Measurements from ENCODE around the gene TIAM2.
A peak's percentile ranks its signal among the peaks of the same experiment; 100 is the strongest.

The TIAM2 gene

DNA sequence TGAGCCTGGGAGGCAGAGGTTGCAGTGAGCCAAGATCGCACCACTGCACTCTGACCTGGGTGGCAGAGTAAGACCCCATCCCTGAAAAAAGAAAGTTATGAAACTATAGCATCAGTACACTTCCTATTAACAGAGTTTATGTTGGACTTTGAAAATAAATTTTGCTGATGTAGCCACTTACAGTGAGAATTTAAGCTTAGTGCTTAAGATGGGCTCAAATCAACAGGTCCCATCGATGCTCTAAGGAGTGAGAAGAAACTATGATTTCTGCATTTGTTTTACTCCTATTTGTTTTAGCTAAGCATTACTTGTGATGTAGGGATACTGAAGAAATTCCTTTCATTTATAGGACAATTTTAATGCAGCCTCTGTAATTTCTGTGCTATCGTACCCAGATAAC lies 175.4 kb downstream of the TIAM2 start:
- TF ChIP-seq, protein P1, sequence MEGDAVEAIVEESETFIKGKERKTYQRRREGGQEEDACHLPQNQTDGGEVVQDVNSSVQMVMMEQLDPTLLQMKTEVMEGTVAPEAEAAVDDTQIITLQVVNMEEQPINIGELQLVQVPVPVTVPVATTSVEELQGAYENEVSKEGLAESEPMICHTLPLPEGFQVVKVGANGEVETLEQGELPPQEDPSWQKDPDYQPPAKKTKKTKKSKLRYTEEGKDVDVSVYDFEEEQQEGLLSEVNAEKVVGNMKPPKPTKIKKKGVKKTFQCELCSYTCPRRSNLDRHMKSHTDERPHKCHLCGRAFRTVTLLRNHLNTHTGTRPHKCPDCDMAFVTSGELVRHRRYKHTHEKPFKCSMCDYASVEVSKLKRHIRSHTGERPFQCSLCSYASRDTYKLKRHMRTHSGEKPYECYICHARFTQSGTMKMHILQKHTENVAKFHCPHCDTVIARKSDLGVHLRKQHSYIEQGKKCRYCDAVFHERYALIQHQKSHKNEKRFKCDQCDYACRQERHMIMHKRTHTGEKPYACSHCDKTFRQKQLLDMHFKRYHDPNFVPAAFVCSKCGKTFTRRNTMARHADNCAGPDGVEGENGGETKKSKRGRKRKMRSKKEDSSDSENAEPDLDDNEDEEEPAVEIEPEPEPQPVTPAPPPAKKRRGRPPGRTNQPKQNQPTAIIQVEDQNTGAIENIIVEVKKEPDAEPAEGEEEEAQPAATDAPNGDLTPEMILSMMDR (IDR thresholded peaks at IDR 0.05; ENCODE audit: low read depth, low read length): no peak
- in situ Hi-C loops (cut with HindIII; ENCODE audit: low sequenced_read_pairs): loop anchor here (10.0 kb wide), 1 partner anchor 236 kb away; no protein-coding TSS in a partner anchor
- no peak overlapping the region for H3K4me3 ChIP-seq (ENCODE audit: low read depth, low read length)
- no peak for DNase-seq (ENCODE audit: low read depth, low spot score)

DNA sequence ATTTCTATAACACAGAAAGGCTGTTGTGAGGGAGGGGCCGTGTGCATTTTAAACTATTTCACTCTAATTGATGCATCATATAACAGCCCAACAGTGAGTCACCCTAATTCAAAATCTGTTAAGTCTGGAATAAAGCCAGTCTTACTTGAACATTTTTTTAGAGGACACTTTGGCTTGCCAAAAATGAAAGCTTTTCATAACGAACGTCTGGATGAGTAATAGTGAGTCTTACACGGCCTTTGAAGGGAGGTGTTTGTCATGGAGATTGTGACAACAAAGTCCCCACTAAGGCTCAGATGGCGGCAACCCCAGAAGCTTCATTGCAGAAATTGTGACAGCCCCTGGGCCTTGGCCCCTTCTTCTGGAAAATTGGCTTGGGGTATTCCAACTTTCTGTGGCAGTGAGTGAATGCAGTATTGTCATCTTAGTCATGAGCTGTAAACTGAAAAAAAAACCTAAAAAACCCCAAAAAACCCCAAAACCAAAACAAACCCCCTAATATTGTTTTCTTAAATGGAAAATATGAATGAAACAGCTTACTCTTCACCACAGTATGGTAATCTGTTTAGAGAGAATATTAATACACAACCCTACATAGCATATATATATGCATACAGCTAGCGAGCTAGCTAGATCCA lies 176.1 kb downstream of the TIAM2 start:
- in situ Hi-C loops (cut with HindIII; ENCODE audit: low sequenced_read_pairs): loop anchor here (10.0 kb wide), 1 partner anchor 236 kb away; no protein-coding TSS in a partner anchor
- TF ChIP-seq, protein P1 (IDR thresholded peaks at IDR 0.05; ENCODE audit: low read depth, low read length): no peak
- peak; percentile 93 for DNase-seq (ENCODE audit: low read depth, low spot score)
- H3K4me3 ChIP-seq (ENCODE audit: low read depth, low read length): peak overlapping the region; percentile 3

DNA sequence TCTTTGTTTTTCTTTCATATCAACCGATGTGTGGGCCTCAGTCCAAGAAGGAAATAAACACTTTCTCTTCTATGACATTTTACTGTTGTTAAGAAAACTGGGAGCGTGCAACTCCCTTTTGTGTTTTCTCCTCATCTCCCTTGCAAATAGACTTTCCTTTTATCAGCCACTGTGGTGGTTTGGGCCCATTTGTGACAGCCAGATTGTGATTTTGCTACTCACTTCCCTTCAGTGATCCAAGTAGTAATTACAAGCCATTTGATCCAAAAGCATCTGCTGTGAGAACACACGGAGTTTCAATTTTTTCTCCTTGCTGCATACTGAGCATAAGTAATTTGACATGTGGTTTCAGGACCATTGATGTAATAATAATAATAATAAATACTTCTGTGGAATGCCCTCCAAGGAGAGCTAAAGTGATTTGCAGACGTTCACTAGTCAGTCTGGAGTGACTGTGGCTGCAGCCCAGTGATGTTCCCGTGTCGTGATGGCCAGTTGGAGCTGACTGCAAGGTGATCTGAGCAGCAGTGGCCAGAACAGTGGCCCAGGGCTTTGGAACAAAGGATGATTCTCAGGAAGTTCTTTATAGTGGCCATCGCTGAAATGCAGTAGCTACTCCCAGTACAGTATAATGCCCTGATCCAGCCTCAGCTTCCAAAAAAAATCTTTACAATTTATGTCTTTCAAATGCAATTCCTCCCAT lies 176.8 kb downstream of the TIAM2 start:
- peak; percentile 81 for DNase-seq (ENCODE audit: low read depth, low spot score)

DNA sequence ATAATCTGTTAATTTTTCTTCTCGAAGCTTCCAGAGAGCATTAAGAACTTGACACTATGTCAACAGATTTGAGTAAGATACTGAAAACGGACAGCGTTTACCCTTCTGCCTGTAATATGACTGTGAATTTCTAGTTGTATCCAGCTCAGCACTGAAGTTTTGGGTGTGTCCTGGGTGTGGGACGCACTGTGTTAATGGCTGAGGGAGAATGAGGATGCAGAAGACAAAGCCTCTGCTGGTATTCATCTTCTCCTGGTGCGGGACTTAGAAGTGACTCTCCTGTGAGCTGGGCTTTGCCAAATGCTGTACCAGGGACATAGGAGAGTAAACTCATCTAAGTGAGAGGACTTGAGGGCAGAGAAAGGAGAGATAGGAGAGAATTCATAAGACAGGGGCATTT lies 178.4 kb downstream of the TIAM2 start:
- no peak overlapping the region for H3K4me3 ChIP-seq (ENCODE audit: low read depth, low read length)
- in situ Hi-C loops (cut with HindIII; ENCODE audit: low sequenced_read_pairs): loop anchor here (10.0 kb wide), 1 partner anchor 239 kb away; no protein-coding TSS in a partner anchor
- no peak for DNase-seq (ENCODE audit: low read depth, low spot score)
- TF ChIP-seq, protein P1 (IDR thresholded peaks at IDR 0.05; ENCODE audit: low read depth, low read length): no peak

More for the DNA sequence above, 176.8 kb downstream of the TIAM2 start:
- in situ Hi-C loops (cut with HindIII; ENCODE audit: low sequenced_read_pairs): loop anchor here (10.0 kb wide), 1 partner anchor 237 kb away; no protein-coding TSS in a partner anchor
- no peak overlapping the region for H3K4me3 ChIP-seq (ENCODE audit: low read depth, low read length)
- TF ChIP-seq, protein P1 (IDR thresholded peaks at IDR 0.05; ENCODE audit: low read depth, low read length): no peak

DNA sequence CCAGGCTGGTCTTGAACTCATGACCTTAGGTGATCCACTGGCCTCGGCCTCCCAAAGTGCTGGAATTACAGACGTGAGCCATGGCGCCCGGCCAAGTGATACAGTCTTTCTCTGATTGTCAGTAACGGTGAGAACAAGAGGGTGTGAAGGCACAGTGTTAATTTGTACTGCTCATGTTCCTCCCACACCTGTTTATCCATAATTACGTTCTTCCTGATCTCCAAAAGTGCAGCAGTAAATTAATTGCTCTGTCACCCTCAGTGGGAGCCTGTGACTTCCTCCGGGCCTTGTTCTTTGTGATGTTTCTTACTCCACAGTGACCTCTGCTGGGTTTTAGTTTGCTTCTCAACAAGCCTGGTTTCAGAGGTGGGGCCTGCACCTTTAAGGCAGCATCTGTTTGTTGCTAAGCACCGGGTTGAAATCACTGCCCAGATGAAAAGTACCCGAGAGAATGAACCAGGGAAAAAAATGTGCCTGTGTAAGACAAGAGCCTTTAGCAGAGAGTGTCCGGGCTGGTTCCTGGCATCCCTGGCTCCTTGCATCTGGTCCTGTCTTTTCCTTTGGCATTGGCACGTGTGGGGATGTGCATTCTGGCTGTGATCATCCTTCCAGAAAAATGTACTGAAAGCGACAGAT lies 179.6 kb downstream of the TIAM2 start:
- TF ChIP-seq, protein P1 (IDR thresholded peaks at IDR 0.05; ENCODE audit: low read depth, low read length): peak; percentile 66
- in situ Hi-C loops (cut with HindIII; ENCODE audit: low sequenced_read_pairs): loop anchor here (10.0 kb wide), 1 partner anchor 240 kb away; no protein-coding TSS in a partner anchor

DNA sequence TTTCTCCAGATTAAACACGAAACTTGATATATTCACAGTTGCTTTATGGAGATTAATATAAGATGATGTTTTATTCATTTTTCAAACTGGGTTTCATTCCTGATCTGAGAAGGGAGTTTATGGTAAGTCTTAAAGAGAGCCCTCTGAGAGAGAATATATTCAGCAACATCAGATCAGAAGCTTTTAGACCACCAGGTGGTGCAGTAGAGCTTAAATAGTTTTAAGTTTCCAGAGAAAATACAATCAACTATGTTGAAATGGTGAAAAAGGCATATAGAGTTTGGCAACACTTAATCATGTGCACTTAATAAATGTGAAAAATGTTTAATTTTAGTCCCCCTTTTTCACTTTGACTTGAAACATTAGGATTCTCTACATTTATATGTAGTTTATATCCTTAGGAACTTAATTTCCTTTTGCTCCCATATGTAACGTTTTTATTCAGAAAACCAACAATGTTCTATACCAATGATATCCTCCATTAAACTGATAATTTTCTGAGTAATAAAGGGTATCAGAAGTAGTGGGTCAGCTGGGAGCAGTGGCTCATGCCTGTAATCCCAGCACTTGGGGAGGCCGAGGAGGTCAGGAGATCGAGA lies 182.3 kb downstream of the TIAM2 start:
- TF ChIP-seq, protein P1 (IDR thresholded peaks at IDR 0.05; ENCODE audit: low read depth, low read length): peak; percentile 58
- H3K4me3 ChIP-seq (ENCODE audit: low read depth, low read length): no peak overlapping the region
- in situ Hi-C loops (cut with HindIII; ENCODE audit: low sequenced_read_pairs): loop anchor here (10.0 kb wide), 1 partner anchor 243 kb away; no protein-coding TSS in a partner anchor
- DNase-seq (ENCODE audit: low read depth, low spot score): peak; percentile 84

More for the DNA sequence above, 179.6 kb downstream of the TIAM2 start:
- DNase-seq (ENCODE audit: low read depth, low spot score): peak; percentile 85
- H3K4me3 ChIP-seq (ENCODE audit: low read depth, low read length): no peak overlapping the region
